H1 (cell line): ENCODE data around the gene TCN2. TPM values are rescaled to one million over a fixed set of nuclear protein-coding genes. Genes with fewer than 3 reads are reported as not detected.

Experiments
- CTCF ChIA-PET: fragments of 300-600 bp; sonication (Branson Sonifier 250); formaldehyde crosslinking; loops from one replicate; lab custom pipeline; 2021; ENCODE audit not compliant: partially characterized antibody; lab: Charles Lee
- POLR2A ChIA-PET: fragments of 300-600 bp; sonication (Branson Sonifier 250); formaldehyde crosslinking; loops from one replicate; lab custom pipeline; 2021; ENCODE audit warnings: inconsistent platforms; ENCODE audit not compliant: partially characterized antibody; lab: Charles Lee
- DNase-seq, 2 experiments: peaks; one replicate each; pipeline versions ENCODE4 v3.0.0 to v3.0.0-alpha.2; 2010 to 2022; ENCODE audit warnings: low spot score in 2 of 2, low read depth in 1 of 2, mixed read lengths in 1 of 2
- FAIRE-seq: peaks from 2 replicates; lab custom pipeline; 2011; peaks lifted over from hg19 to GRCh38; lab: Jason Lieb, UNC
- H2AFZ ChIP-seq: 2 replicates; pipeline ENCODE4 v1.8.1; 2012; ENCODE audit warnings: low read length, inconsistent platforms
- H2AK5ac ChIP-seq: 2 replicates; pipeline ENCODE4 v1.6.1; 2013; ENCODE audit warnings: low read depth, low read length
- H2BK120ac ChIP-seq: replicated peaks from 2 replicates; pipeline ENCODE3; 2013; ENCODE audit warnings: low read depth, low read length, inconsistent platforms
- H2BK12ac ChIP-seq: 2 replicates; pipeline ENCODE4 v1.6.1; 2013; ENCODE audit warnings: low read depth, low read length
- H2BK15ac ChIP-seq: 2 replicates; pipeline ENCODE4 v1.6.1; 2013; ENCODE audit warnings: low read length
- H2BK20ac ChIP-seq: 2 replicates; pipeline ENCODE4 v1.6.1; 2013; ENCODE audit warnings: low read length
- H2BK5ac ChIP-seq: 2 replicates; pipeline ENCODE4 v1.6.1; 2013; ENCODE audit warnings: low read depth, low read length
- H3K14ac ChIP-seq: 2 replicates; pipeline ENCODE4 v1.6.1; 2013; ENCODE audit warnings: inconsistent platforms; ENCODE audit not compliant: insufficient read length
- H3K18ac ChIP-seq: 2 replicates; pipeline ENCODE4 v1.6.1; 2013; ENCODE audit warnings: low read length; ENCODE audit errors: extremely low read depth
- H3K23ac ChIP-seq: 2 replicates; pipeline ENCODE4 v1.6.1; 2013; ENCODE audit warnings: inconsistent platforms; ENCODE audit not compliant: insufficient read length
- H3K23me2 ChIP-seq: 2 replicates; pipeline ENCODE4 v1.6.1; 2013; ENCODE audit warnings: low read depth, low read length
- H3K27ac ChIP-seq: 2 replicates; pipeline ENCODE4 v1.6.1; 2011; ENCODE audit warnings: low read depth, low read length, inconsistent platforms
- H3K27me3 ChIP-seq, 4 experiments: replicated peaks in 1 of 4; 1 replicate in 1 of 4; 2 replicates in 3 of 4; pipeline versions ENCODE4 v1.6.1 to v1.8.1; 2011 to 2013; ENCODE audit warnings: low read length in 3 of 4, mild to moderate bottlenecking in 3 of 4, inconsistent platforms in 2 of 4, mixed read lengths in 2 of 4, moderate library complexity in 1 of 4; ENCODE audit not compliant: control insufficient read depth in 3 of 4, insufficient read depth in 3 of 4; ENCODE audit errors: extremely low read depth in 1 of 4
- H3K36me3 ChIP-seq, 4 experiments: 2 replicates each; pipeline versions ENCODE4 v1.6.1 to v1.8.1; 2011 to 2013; ENCODE audit warnings: mild to moderate bottlenecking in 4 of 4, low read length in 3 of 4, moderate library complexity in 2 of 4, control low read depth in 1 of 4, inconsistent platforms in 1 of 4; ENCODE audit not compliant: insufficient read depth in 4 of 4, control insufficient read depth in 2 of 4
- H3K4ac ChIP-seq: replicated peaks from 2 replicates; pipeline ENCODE3; 2013; ENCODE audit warnings: low read length, low read depth, mixed read lengths, inconsistent platforms; ENCODE audit not compliant: insufficient read length
- H3K4me1 ChIP-seq, 4 experiments: replicated peaks in 1 of 4; 1 replicate in 1 of 4; 2 replicates in 3 of 4; pipeline versions ENCODE4 v1.6.1 to v1.8.1; 2011 to 2013; ENCODE audit warnings: low read length in 3 of 4, inconsistent platforms in 2 of 4, mixed read lengths in 1 of 4; ENCODE audit not compliant: insufficient read depth in 4 of 4, control insufficient read depth in 3 of 4
- H3K4me2 ChIP-seq, 2 experiments: 2 replicates each; pipeline versions ENCODE4 v1.6.1 to v1.8.1; 2011 to 2013; ENCODE audit warnings: low read depth in 2 of 2, low read length in 2 of 2, control low read depth in 1 of 2, inconsistent platforms in 1 of 2, mild to moderate bottlenecking in 1 of 2; ENCODE audit not compliant: insufficient read depth in 1 of 2
- H3K4me3 ChIP-seq, 4 experiments: fragments of 200-600, 300-600 bp in 1 of 4; sonication (generic), shearing (Covaris generic), sonication (Bioruptor Twin) in 1 of 4; 2 replicates each; pipeline versions ENCODE4 v1.5.1 to v1.8.1; 2011 to 2016; ENCODE audit warnings: low read length in 4 of 4, low read depth in 3 of 4, control low read depth in 2 of 4, inconsistent platforms in 2 of 4, mild to moderate bottlenecking in 2 of 4, mixed read lengths in 1 of 4, moderate library complexity in 1 of 4; ENCODE audit not compliant: insufficient read depth in 2 of 4; ENCODE audit errors: extremely low read depth in 1 of 4
- H3K56ac ChIP-seq: replicated peaks from 2 replicates; pipeline ENCODE3; 2013; ENCODE audit warnings: low read depth, mild to moderate bottlenecking, mixed read lengths, low read length, inconsistent platforms; ENCODE audit not compliant: insufficient read length
- H3K79me1 ChIP-seq: 2 replicates; pipeline ENCODE4 v1.6.1; 2013; ENCODE audit warnings: low read depth, low read length, control low read depth
- H3K79me2 ChIP-seq, 2 experiments: 2 replicates each; pipeline versions ENCODE4 v1.6.1 to v1.8.1; 2012 to 2013; ENCODE audit warnings: low read length in 2 of 2, mild to moderate bottlenecking in 2 of 2, inconsistent platforms in 1 of 2; ENCODE audit not compliant: insufficient read depth in 2 of 2, control insufficient read depth in 1 of 2
- H3K9ac ChIP-seq, 4 experiments: replicated peaks in 1 of 4; 1 replicate in 1 of 4; 2 replicates in 3 of 4; pipeline versions ENCODE4 v1.6.1 to v1.8.1; 2011 to 2013; ENCODE audit warnings: low read depth in 3 of 4, low read length in 3 of 4, control low read depth in 2 of 4, mild to moderate bottlenecking in 2 of 4, moderate library complexity in 2 of 4, inconsistent platforms in 1 of 4; ENCODE audit errors: extremely low read depth in 1 of 4
- H3K9me3 ChIP-seq, 2 experiments: 2 replicates each; pipeline versions ENCODE4 v1.6.1 to v1.8.1; 2012 to 2013; ENCODE audit warnings: mild to moderate bottlenecking in 2 of 2, moderate library complexity in 2 of 2, control low read depth in 1 of 2, inconsistent platforms in 1 of 2, low read depth in 1 of 2, low read length in 1 of 2, mixed read lengths in 1 of 2; ENCODE audit not compliant: insufficient read depth in 2 of 2
- H4K20me1 ChIP-seq, 2 experiments: replicated peaks in 1 of 2; 2 replicates each; pipeline versions ENCODE3 to v1.8.1; 2011 to 2013; ENCODE audit warnings: inconsistent platforms in 2 of 2, low read length in 2 of 2, mild to moderate bottlenecking in 1 of 2; ENCODE audit not compliant: insufficient read depth in 2 of 2, control insufficient read depth in 1 of 2
- H4K5ac ChIP-seq: 2 replicates; pipeline ENCODE4 v1.6.1; 2013; ENCODE audit warnings: low read length, low read depth, mixed read lengths, inconsistent platforms; ENCODE audit not compliant: insufficient read length
- H4K8ac ChIP-seq: 2 replicates; pipeline ENCODE4 v1.8.0; 2013; ENCODE audit warnings: mild to moderate bottlenecking, moderate library complexity, low read length, inconsistent platforms; ENCODE audit not compliant: insufficient read depth; ENCODE audit errors: extremely low read depth
- H4K91ac ChIP-seq: replicated peaks from 2 replicates; pipeline ENCODE3; 2013; ENCODE audit warnings: low read length, mixed read lengths, inconsistent platforms; ENCODE audit not compliant: insufficient read length
- CTBP2 ChIP-seq: IDR thresholded peaks from 2 replicates; pipeline ENCODE4 v1.7.0; 2011; ENCODE audit warnings: borderline replicate concordance, mild to moderate bottlenecking, moderate library complexity, mixed read lengths, low read length; ENCODE audit not compliant: insufficient read depth, insufficient read length
- JUN ChIP-seq: IDR thresholded peaks from 2 replicates; pipeline ENCODE4 v1.6.1; 2011; ENCODE audit warnings: low read depth, mild to moderate bottlenecking, improper control_type of control experiment, low read length
- JUND ChIP-seq: IDR thresholded peaks from 2 replicates; pipeline ENCODE4 v1.6.1; 2011; ENCODE audit warnings: mild to moderate bottlenecking, improper control_type of control experiment, low read length
- RFX5 ChIP-seq: IDR thresholded peaks from 2 replicates; pipeline ENCODE4 v1.6.1; 2011; ENCODE audit warnings: low read depth, low read length, improper control_type of control experiment, borderline replicate concordance
- WGBS, 2 experiments: shearing (Covaris generic) in 1 of 2; methylation state at CpG; one replicate each; pipeline versions ENCODE4 v1.1.6 to v1.1.7; 2013 to 2015; ENCODE audit warnings: low lambda C conversion rate in 2 of 2, mixed read lengths in 2 of 2, inconsistent platforms in 1 of 2, low coverage in 1 of 2, missing lambda C conversion rate in 1 of 2; ENCODE audit not compliant: insufficient replicate concordance in 2 of 2, insufficient coverage in 1 of 2, insufficient read length in 1 of 2; ENCODE audit errors: extremely low coverage in 1 of 2, missing lambda C conversion rate in 1 of 2; 5-methylcytosine and 5-hydroxymethylcytosine counted together
- polyA plus RNA-seq, 7 experiments: library from polyadenylated mRNA; depleted of rRNA in 3 of 7; stranded (reverse) in 5 of 7; unstranded in 2 of 7; fragments of >200 nt in 5 of 7; fragments of 200-250 nt in 2 of 7; gene quantifications; 1 replicate in 5 of 7; 2 replicates in 1 of 7; 4 replicates in 1 of 7; pipeline versions ENCODE4 v1.2.1 to v1.2.3, GENCODE V29; 2011 to 2013; ENCODE audit warnings: missing spikeins in 2 of 7, mixed read lengths in 2 of 7
- total RNA-seq: library from RNA; stranded (reverse); fragmentation: NEBNext Ultra II Directional; extraction: Animal tissue kit (Norgen Biotek cat#: 25700); gene quantifications from 2 replicates; pipeline ENCODE4 v1.2.1, GENCODE V29; 2021

The TCN2 gene
- total and polyA plus RNA-seq, 2 of the 8 experiments (the other 6 are each of a cell fraction or from before 2014, with no cell fraction given): 30.0 to 87.8 TPM

DNA sequence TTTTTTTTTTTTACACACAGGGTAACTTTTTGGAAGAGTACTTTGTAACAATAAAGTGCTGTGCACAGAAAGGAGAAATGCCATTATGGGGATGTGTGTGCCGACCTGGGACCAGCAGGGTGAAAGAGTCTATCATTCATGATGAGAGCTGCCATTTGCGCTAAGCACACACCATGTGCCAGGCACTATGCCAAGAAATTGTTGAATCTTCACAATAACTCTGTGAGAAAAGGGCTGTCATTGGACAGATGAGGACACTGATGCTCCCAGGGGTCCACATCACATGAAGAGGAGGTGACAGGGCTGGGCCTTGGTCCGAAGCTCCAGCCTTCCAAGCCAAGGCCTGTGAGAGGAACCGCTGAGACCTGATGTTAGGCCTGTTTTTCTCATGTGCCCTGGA, 55.1 kb downstream of the TCN2 start:
- Histone ChIP-seq H3K9me3 (no peaks in the 10 kb centered on the region; a peak in 1 of 4 replicates), H3K4me2 (no peak overlapping the region), H3K27ac (no peak overlapping the region), H3K23ac (no peak overlapping the region), H4K5ac (no peak overlapping the region), H2BK5ac (no peak overlapping the region), H3K4me3 (no peak overlapping the region), H3K79me1 (no peaks in the 10 kb centered on the region), H2BK120ac (no peak overlapping the region), H3K4me1 (peaks cover 0 to 2% (median 0%) of the 10 kb centered on the region in 4 experiments; a peak in 2 of 7 replicates), H3K79me2 (no peaks in the 10 kb centered on the region), H2AFZ (no peak overlapping the region), H3K36me3 (no peaks in the 10 kb centered on the region), H4K8ac (no peak overlapping the region), H2BK15ac (no peak overlapping the region), H3K14ac (no peak overlapping the region), H3K9ac (no peak overlapping the region), H3K56ac (no peak overlapping the region), H2BK12ac (no peak overlapping the region), H2AK5ac (no peak overlapping the region), H3K4ac (no peak overlapping the region), H3K18ac (no peak overlapping the region), H3K27me3 (no peaks in the 10 kb centered on the region), H4K91ac (no peak overlapping the region), H3K23me2 (peaks cover 5% of the 10 kb centered on the region; the same call in 1 of the 2 replicates), H4K20me1 (no peaks in the 10 kb centered on the region), H2BK20ac (no peak overlapping the region)
- ChIA-PET CTCF (interaction anchor here (0.6 to 1.2 kb wide), 5 partner anchors 10 to 56 kb away, joined by 3 to 5 read pairs (median 3); no protein-coding TSS in a partner anchor), POLR2A (interaction anchor here (0.7 kb wide), 1 partner anchor 279 kb away, joined by 3 read pairs; no protein-coding TSS in a partner anchor)
- DNase-seq (no peak), FAIRE-seq (no peak)
- 97% methylated on average over 4 of the region's 4 CpGs; no CpG with 5 or more reads in 1 of the 2 experiments for WGBS, 2 experiments
- TF ChIP-seq JUN (no peak), CTBP2 (no peak), RFX5 (no peak), JUND (no peak)
